Measurements from ENCODE around the gene TMEM131.

The TMEM131 gene

DNA sequence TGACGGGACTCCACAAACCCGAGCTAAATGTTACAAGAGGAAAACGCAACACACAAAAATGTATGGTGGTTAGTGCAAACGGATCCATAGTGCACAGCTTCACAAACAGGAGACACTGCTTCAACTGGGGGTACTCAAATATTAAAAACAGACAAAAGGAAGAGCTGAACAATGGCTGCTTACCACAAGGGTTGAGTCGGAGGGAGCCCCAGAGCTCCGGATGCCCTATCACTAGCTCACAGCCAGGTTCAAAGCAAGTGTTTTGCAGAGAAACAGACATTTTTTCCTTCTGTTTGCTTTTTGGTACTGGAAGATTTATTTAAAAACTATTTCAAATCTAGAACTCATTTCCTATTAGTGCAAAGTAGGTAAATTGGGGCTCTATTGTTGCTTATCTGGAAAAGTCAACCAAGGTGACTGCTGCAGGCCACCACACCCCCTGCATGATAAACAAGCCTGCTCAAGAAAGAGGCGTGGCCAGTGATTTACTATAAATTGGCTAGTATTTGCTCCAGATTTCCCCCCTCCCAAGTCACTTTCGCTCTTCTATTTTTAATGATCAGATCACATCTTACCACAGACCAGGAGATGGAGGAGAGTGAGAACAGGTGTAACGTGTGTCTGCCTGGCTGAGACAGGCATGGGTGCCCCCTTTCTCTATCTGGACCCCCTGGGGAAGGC is 235.9 kb downstream of the TMEM131 start:
- DNase-seq (ENCODE audit: low spot score): no peak

DNA sequence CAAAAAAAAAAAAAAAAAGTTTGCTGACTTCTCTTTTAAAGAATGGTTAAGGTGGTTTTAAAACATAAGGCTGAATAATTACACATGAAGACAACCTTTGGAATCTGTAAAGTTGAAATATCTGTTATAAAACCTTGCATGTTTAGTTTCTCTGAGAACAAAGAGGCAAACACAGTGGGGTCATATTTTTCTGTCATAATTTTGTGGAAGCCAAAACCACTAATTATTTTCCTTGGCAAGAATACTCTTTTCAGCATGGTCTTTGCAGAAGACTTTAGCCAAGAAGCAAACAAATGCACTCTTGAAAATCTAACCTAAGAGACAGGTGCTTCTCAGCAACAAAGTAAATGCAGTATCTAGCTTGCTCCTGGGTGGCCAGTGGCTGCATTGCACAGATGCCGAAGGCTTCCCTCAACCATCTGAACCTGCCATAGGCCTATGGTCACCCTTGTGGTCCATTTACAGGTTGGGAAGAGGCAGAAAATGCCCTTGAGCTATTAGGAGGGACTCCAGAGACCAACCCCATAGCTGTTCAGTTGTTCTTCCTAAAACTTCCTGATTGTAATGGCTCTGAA is 237.5 kb downstream of the TMEM131 start:
- DNase-seq (ENCODE audit: low spot score): no peak

DNA sequence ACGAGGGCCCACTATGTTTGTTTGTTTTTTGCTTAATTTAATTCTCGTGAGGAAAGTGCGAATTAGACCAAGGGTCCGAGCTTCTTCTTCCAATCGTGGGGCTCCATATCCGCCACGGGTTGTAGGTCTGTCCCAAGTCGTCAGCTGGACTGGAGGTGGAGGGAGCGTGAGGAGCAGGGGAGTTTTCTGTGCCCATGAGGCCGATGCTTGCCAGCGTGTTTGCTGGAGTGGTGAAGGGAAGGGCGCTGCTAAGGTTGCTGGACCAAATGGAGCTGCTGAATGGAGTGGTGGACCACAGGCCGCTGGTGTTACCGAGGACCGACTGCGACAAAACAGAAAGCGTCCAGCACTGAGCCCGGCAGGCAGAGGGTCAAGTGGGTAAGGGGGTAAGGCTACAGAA is 238.7 kb downstream of the TMEM131 start:
- DNase-seq (ENCODE audit: low spot score): no peak

DNA sequence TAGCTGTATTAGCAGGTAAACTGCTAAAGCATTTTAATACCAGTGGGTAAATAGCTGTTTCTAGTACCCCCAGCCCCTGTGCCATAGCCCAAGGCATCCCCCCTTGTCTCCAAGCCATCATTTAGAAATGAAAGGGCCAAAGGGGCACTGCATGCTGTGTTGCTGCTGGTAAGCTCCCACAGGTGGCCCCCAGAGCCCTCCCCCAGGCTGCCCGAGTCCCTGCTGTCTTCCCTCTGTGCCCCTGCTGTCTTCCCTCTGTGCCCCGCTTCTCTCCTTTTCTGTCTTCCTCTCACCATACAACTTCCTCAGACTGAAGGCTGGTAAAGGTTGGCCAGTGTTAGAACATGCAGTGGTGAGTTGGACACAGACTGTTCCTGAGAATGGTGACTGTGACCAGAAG is 240.3 kb downstream of the TMEM131 start:
- DNase-seq (ENCODE audit: low spot score): no peak

DNA sequence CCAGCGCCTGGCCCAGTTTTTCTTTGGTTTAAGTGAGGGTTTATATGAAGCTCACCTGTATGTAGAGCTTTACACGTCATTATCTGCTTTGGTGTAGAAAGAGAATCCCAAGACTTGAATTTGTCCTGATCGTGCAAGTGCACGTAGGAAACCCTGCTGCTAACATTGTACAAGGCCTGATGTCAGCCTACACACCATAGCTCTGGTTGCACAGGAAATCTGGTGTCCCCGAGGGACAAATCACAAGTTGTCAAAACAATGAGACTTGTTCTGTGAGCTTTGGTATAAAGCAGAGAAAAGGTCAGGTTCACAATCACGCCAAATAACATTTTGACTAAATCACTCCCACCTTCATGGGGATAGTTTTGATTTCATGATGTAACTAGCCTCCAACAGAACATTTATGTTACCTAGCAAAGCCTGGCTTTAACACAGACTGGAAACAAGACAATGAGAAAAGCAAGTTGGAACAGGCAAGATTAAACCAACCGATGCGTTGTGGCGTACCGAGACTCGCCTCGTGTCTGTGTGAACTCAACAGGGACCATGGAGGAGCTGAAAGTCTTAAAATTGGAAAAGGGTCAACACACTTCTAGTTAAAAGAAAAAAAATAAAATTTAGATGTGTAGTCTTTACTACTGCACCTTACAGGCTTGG is 240.9 kb downstream of the TMEM131 start:
- no peak for DNase-seq (ENCODE audit: low spot score)

DNA sequence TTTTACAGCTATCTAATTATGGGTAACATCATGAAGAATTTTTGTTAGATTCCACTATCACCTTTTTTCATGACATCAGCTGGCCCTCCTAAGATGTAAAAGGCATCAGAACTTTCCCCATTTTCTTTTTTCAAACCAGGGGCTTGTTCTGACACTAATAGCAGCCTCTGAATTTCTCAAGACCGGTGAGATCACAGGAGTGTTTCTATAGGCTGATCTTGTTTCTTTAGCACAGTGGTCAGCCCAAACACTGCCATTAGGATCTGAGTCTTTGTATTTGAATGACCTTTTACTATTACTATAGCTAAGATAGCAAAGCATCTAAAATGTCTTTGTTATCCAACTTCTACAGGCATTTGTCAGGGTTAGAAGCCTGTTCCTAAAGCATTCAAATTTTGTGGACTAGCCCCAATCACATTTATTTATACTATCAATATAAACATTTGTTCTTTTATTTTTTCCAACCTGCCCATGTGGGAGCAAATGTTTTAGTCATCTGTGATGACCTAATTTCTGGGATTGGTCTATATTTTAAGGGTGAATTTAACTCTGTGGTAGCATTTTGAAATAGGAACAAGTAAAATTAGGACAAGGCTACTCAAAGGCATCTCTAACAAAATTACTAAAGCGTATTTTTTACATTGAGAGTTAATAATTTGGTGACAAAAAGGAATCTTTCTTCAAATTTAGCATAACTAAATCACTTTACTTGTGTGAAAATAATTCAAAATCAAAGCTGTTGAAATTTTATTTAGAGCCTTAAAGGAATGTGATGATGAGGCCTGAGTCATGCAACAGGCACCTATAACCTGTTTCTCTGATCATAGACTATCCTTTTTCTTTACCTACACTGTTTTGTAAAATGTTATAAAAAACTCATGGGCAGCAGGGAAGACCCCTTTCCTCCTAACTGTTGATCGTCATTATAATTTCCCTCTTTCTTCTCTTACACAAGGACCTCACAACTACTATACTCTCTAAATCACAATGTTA is 243.1 kb downstream of the TMEM131 start:
- DNase-seq (ENCODE audit: low spot score): no peak

DNA sequence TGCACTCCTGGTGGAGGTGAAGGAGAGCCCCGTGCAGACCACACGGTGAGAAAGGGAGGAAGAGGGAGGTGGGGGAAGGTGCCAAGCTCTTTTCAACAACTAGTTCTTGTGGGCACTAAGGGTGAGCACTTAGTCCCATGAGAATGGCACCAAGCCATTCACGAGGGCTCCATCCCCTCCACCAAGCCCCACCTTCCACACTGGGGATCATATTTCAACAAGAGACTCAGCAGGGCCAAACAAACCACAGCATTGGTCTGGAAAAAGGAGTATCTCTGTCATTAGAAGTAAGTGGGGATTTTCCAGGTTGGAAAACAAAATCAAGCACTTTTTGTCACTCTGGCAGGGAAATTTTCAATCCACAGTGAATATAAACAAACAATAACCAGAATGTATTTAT is 244.0 kb downstream of the TMEM131 start:
- DNase-seq (ENCODE audit: low spot score): no peak

DNA sequence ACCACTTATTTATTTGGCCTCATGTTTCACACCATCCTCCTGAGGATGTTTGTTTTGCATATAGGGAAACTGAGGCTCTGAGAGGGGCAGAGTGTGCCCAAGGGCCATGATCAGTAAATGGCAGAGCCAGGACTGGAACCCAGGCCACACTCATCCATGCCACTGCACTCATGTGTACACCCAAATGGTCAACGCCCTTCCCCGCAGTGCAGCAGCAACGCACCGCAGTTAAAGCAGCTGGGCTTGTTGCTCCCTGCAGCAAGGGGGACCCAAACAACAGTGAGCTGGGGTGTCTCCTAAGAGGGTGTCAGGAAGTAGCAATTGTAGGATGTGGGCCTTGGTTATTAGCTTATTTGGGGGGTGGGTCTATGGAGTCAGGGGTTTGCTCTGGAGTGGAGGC is 245.7 kb downstream of the TMEM131 start:
- DNase-seq (ENCODE audit: low spot score): no peak

DNA sequence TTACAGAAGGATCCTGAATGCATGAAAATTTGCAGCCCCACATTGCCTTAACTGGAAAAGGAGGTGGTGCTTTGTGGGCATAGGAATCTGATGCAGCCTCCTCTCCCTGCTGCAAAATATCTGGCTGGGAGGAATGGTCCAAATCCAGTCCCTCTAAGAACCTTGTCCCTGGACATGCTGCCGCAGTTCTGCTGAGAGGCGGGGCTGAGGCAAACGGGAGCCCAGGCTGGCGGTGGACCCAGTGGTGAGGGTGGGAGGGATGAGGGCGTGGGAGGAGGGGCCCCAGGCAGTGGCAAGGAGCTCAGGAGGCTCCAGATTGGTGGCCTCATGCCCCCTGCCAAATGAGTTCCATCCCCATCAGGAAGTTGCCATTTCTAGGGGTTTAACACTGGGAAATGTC is 246.2 kb downstream of the TMEM131 start:
- no peak for DNase-seq (ENCODE audit: low spot score)

DNA sequence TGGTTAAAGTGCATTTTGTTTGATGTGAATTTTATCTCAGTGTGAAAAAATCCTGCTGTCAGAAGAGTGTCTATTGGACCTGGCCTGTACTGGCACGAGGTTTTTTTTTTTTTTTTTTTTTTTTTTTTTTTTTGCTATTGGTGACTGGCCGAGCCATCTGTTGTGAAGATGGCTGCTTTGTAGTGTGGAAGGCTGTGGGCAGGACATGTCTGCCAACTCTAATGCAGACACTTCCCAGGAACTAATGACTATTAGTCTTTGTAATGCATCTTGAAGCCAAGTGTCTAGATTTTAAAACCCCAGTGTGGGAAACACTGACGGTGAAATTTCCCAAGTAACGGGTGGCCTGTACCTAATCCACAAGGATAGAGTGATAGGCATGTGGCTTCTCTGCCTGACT is 248.0 kb downstream of the TMEM131 start:
- peak; percentile 72 for DNase-seq (ENCODE audit: low spot score)

DNA sequence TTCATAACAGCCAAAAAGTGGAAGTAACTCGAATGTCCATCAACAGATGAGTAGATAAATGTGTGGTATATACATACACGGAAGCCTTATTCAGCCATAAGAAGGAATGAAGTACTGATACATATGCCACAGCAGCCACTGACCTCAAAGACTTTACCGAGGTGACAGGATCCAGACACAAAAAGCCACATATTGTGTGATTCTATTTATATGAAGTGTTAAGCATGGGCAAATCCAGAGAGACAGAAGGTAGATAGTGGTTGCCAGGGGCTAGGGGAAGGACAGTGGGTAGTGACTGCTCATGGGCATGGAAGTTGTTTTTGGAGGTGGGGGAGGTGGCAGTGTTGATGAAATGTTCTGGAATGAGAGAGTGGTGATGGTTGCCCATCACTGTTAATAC is 248.5 kb downstream of the TMEM131 start:
- DNase-seq (ENCODE audit: low spot score): no peak

DNA sequence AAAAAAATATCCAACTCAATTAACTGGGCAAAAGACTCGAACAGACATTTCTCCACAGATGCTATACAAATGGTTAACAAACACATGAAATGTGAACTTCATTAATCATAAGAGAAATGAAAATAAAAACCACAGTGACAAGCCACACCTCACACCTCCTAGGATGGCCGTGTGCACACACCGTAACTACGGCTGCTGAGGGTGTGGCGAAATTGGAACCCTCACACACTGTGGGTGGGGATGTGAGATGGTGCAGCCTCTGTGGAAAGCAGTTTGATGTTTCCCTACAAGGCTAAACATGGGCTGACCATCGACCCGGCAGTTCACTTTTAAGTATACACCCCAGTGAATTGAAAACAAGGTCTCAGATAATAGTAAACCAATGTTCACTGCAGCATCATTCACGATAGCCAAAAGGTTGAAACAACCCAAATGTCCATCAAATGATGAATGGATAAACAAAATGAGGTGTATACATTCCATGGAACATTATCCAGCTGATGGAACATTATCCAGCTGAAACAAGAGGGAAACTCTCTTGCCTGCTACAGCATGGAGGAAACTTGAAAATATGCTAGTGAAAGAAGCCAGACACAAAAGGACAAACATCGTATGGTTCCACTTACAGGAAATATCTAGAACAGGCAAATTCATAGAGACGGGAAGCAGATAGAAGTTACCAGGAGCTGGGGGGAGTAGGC is 250.1 kb downstream of the TMEM131 start:
- DNase-seq (ENCODE audit: low spot score): no peak

DNA sequence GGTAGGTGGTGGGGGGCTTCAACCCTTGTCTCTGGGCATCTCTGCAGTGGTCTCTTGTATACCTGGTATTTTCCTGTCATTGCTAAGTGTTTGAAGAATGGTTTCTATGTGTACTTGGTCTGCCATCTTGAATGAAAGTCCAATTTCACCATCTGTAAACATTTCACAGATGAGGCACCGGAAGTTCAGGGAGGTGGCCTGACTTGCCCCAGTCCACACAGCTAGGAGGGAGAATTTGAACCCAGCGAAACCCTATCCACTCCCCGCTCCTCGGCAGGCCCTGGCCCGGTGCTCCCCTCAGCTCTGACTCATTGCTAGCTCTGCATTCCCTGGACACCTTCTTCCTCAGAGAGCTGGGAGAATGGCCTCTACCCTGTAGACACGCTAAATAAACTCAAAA is 251.8 kb downstream of the TMEM131 start:
- no peak for DNase-seq (ENCODE audit: low spot score)

DNA sequence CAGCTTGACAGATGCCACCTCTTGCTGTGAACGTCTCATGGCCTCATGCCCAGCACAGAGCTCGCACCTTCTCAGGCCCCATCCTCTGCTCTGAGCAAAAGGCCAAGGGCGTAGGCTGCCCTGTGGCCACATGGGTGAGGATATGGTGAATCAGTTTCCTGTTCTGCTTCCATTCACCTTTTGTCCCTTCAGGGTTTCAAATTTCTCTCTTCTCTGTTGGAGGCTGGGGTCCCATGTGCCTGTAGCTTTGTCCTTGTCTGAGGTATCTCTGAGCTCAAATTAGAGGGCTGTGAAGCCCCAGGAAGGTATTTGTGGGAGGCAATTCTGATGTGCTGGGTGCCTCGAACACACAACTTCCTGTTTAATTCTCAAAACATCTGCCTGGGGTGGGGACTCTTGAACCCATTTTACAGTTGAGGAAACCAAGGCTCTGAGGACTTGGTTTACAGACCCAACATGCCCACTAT is 253.3 kb downstream of the TMEM131 start:
- no peak for DNase-seq (ENCODE audit: low spot score)

DNA sequence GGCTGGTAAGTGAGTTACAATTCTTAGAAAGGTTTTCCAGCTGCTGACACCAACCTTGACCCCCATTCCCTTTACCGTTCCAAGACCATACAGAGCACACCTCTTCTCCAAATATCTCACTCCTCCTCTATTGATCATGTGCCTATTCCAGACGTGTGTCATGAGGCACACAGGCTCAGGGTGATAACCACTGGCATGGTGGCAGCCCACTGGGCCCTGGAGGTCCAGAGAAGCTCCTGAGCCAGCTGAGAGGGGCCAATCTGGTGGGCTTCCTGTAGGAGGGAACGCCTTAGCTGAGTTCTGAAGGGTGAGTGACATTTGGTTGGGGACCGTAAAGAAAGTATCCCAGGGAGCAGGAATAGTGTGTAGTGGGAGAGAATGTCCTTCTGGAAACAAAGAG is 254.1 kb downstream of the TMEM131 start:
- no peak for DNase-seq (ENCODE audit: low spot score)

DNA sequence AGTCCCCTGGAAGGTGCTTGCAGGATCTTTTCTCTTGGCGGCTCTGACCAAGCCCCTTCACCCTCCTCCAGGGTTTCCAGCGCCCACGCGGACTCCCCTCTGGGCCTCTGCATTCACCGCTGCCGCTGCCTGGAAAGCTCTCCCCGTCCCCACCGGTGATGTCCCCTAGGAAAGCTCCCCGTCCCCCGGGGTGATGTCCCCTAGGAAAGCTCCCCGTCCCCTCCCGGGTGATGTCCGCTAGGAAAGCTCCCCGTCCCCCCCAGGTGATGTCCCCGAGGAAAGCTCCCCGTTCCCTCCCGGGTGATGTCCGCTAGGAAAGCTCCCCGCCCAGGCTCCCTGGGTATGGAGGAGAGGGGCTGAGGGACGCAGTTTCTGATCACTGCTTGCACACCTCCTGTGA is 254.5 kb downstream of the TMEM131 start:
- DNase-seq (ENCODE audit: low spot score): no peak

DNA sequence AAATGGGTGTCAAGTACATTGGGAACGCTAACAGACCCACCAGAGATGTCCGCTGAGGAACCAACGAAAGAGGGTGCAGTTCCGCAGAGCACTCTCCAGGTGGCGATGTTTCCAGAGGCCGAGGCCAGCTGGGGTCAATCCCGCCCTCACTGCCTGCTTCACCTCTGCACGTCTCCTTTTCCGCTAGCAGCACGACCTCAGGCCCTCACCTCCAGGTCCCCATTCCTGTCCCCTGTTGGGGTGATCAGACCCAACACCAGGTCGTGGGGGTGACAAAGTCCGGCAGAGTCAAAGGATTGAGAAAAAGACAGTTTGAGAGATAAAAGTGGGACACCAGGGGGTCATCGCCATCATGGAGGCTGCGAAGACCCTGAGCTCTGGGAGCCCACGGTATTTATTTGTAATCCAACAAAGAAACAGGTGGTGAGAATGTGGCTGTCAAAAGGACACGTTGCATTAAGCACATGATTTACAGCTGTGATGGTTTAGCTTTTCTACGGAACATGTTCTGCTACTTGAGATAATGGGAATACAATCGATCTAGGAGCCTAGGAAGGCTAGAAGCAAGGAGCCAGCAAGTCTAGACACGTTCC is 255.1 kb downstream of the TMEM131 start:
- peak; percentile 78 for DNase-seq (ENCODE audit: low spot score)

DNA sequence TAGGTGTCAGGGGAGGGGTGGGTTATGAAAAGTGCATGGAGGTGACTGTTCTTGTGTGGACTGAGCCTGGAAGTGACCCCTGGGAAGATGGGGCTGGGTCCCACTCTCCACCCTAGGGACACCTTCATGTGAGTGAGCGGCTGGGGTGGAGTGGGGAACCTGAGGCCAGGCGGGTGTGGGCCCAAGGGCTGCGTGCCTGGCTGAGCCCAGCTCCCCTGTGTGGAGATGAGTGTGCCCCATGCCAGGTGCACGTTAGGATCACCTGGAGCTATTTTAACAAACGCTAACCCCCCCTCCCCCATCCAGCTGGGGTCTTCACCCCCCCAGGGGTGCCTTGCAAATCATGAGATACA is 255.9 kb downstream of the TMEM131 start:
- no peak for DNase-seq (ENCODE audit: low spot score)

DNA sequence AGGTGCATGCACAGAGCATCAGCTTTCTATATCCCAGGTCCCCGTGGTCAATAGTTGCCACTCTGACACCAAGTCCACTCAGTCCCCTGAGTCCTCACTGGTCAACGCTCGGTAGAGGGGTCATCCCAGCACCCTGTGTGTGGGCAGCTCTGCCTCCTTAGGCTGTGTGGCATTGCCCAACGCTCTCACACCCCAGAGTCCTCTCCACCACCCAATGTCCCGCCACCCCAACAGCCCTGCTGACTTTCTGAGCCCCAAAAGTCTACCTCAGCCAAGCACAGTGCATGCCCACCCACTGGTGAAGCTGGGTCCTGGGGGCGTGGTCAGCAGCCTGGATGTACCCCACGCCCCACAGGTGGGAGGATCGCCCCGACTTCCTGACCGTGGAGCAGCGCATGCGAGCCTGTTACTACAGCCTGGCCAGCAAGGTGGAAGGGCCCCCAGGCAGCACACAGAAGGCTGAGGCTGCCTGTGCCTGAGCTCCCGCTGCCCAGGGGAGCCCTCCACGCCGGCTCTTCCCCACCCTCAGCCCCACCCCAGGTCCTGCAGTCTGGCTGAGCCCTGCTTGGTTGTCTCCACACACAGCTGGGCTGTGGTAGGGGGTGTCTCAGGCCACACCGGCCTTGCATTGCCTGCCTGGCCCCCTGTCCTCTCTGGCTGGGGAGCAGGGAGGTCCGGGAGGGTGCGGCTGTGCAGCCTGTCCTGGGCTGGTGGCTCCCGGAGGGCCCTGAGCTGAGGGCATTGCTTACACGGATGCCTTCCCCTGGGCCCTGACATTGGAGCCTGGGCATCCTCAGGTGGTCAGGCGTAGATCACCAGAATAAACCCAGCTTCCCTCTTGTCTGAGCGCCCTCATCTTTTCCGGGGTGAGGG is 256.5 kb downstream of the TMEM131 start:
- no peak for DNase-seq (ENCODE audit: low spot score)
